Measurements from ENCODE around the gene MYO9A. TPM values are rescaled to one million over a fixed set of nuclear protein-coding genes. Genes with fewer than 3 reads are reported as not detected.
A peak's percentile ranks its signal among the peaks of the same experiment; 100 is the strongest.

Gene MYO9A
- total RNA-seq, 1 experiment from 2014 or later, result 30.1 TPM

DNA sequence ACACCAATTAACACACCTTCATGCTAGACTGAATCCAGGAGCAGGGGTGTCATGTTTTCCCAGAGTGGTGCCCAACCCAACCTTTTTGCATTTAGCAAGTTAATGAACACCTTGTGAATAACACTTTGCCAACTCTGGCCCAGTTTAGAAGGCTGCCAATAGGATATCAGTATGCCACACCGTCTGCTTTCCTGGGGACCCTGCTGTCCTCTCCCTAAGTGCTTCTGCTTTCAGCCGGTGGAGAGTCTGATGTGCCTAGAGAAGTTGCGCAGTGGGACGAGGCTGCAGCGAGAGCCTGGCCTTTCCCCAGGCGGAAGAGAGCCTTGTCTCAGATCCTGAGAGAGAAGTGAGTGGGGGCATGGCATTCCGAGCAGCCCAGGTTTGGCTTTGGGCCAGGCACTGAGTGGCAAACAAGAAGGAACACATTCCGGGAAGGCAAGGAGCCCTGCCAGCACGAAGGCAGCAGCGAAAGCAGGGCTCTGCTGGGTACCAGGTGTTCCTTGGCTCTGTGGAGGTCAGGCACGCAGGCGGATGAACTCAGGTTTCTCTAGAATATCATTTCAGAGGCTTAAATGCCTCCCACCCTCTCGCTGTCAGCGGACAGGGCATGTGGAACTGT is 37.2 kb upstream of the MYO9A start:
- CTCF ChIA-PET, result interaction anchor here (1.9 kb wide), 1 partner anchor 411 kb away, joined by 42 read pairs; no protein-coding TSS in a partner anchor
- Histone ChIP-seq H3K4me3 (ENCODE audit: low read depth, low read length, poor library complexity, severe bottlenecking) (peak overlapping the region; percentile 50), H3K36me3 (ENCODE audit: insufficient read depth, low read length, poor library complexity, severe bottlenecking) (no peaks in the 10 kb centered on the region), H3K9me3 (ENCODE audit: low read depth, low read length, poor library complexity, severe bottlenecking) (no peaks in the 10 kb centered on the region), H3K27me3 (replicated peaks; ENCODE audit: insufficient read depth, low read depth, low read length, poor library complexity) (no peaks in the 10 kb centered on the region), H3K4me1 (ENCODE audit: insufficient read depth, low read length, poor library complexity, severe bottlenecking) (peaks cover 5% of the 10 kb centered on the region), H3K27ac (ENCODE audit: low read depth, low read length, poor library complexity, severe bottlenecking) (no peak overlapping the region)
- no peak for TF ChIP-seq EZH2 (IDR thresholded peaks at IDR 0.05; ENCODE audit: borderline replicate concordance, low read depth, low read length, poor library complexity, severe bottlenecking)
- TF ChIP-seq, protein P1, sequence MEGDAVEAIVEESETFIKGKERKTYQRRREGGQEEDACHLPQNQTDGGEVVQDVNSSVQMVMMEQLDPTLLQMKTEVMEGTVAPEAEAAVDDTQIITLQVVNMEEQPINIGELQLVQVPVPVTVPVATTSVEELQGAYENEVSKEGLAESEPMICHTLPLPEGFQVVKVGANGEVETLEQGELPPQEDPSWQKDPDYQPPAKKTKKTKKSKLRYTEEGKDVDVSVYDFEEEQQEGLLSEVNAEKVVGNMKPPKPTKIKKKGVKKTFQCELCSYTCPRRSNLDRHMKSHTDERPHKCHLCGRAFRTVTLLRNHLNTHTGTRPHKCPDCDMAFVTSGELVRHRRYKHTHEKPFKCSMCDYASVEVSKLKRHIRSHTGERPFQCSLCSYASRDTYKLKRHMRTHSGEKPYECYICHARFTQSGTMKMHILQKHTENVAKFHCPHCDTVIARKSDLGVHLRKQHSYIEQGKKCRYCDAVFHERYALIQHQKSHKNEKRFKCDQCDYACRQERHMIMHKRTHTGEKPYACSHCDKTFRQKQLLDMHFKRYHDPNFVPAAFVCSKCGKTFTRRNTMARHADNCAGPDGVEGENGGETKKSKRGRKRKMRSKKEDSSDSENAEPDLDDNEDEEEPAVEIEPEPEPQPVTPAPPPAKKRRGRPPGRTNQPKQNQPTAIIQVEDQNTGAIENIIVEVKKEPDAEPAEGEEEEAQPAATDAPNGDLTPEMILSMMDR (conservative IDR thresholded peaks at IDR 0.05; ENCODE audit: low read depth, low read length), result no peak
- BruUV-seq (replicated peaks), result no TSS peak
- POLR2A ChIA-PET (ENCODE audit: low non-redundant PET), result no interaction called here
- peak; percentile 54 for DNase-seq (ENCODE audit: low spot score)
- intact Hi-C loops (cut with micrococcal nuclease; ENCODE audit: unreplicated experiment), result loop anchor here (5.0 kb wide), 1 partner anchor 373 kb away; no protein-coding TSS in a partner anchor

DNA sequence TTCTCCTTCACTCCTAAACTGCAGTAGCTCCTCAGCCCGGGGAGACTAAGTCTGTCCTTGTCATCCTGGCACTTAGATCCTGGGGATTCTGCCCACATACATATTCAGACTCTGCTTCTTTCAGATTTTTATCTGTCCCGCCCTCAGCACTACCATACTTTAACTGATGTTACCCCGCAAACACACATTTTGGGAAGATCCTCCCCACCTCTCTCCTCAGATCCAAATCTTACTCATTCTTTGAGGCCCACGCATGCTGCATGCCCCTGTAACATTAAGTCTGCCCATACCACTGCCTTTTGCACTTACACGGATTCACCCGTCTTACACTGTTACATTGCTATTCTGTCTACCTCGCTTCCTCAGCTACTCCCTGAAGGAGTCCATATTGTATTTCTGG is 36.4 kb upstream of the MYO9A start:
- no peak for TF ChIP-seq EZH2 (IDR thresholded peaks at IDR 0.05; ENCODE audit: borderline replicate concordance, low read depth, low read length, poor library complexity, severe bottlenecking)
- TF ChIP-seq, protein P1 (conservative IDR thresholded peaks at IDR 0.05; ENCODE audit: low read depth, low read length), result no peak
- H3K36me3 ChIP-seq (ENCODE audit: insufficient read depth, low read length, poor library complexity, severe bottlenecking), result no peaks in the 10 kb centered on the region
- H3K4me1 ChIP-seq (ENCODE audit: insufficient read depth, low read length, poor library complexity, severe bottlenecking), result peaks cover 5% of the 10 kb centered on the region
- no peak overlapping the region for H3K27ac ChIP-seq (ENCODE audit: low read depth, low read length, poor library complexity, severe bottlenecking)
- no peak for DNase-seq (ENCODE audit: low spot score)
- no peak overlapping the region for H3K4me3 ChIP-seq (ENCODE audit: low read depth, low read length, poor library complexity, severe bottlenecking)
- intact Hi-C loops (cut with micrococcal nuclease; ENCODE audit: unreplicated experiment), result no loop called here
- no peaks in the 10 kb centered on the region for H3K27me3 ChIP-seq (replicated peaks; ENCODE audit: insufficient read depth, low read depth, low read length, poor library complexity)
- ChIA-PET CTCF (interaction anchor here (0.5 kb wide), 1 partner anchor 43 kb away, joined by 3 read pairs; no protein-coding TSS in a partner anchor), POLR2A (ENCODE audit: low non-redundant PET) (no interaction called here)
- no peaks in the 10 kb centered on the region for H3K9me3 ChIP-seq (ENCODE audit: low read depth, low read length, poor library complexity, severe bottlenecking)
- BruUV-seq (replicated peaks), result no TSS peak

DNA sequence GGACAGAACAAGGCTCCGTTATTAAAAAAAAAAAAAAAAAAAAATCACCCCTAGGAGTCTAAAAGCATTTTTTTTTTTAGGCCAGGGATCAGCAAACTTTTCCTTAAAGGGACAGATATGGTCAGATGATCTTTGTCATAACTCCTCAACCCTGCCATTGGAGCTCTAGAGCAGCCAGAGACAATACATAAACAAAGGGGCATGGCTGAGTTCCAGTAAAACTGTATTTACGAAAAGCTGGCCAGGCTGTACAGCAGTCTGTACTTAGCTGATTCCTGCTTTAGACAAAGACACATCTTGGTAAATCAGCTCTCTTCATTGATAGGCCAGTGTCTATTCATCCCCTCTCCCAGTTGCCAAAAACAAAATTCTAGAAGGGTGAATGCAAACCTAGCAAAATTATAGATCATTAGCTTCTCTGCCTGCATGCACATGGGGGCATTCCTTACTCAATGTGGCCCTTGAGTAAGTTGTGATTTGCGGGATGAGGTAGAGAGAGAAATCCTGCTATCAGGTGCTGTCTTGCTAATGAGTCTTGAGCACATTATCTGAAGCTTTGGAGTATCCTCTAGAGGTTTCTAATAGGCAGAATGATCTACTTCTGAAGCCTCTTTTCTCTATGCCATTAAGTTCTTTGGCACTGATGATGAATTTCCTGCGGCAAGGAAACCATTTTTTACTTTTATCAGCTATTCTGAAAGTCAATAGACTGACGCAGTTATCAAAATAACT is 35.5 kb upstream of the MYO9A start:
- no peak for DNase-seq (ENCODE audit: low spot score)
- Histone ChIP-seq H3K27ac (ENCODE audit: low read depth, low read length, poor library complexity, severe bottlenecking) (no peak overlapping the region), H3K27me3 (replicated peaks; ENCODE audit: insufficient read depth, low read depth, low read length, poor library complexity) (no peaks in the 10 kb centered on the region), H3K36me3 (ENCODE audit: insufficient read depth, low read length, poor library complexity, severe bottlenecking) (no peaks in the 10 kb centered on the region), H3K9me3 (ENCODE audit: low read depth, low read length, poor library complexity, severe bottlenecking) (no peaks in the 10 kb centered on the region), H3K4me3 (ENCODE audit: low read depth, low read length, poor library complexity, severe bottlenecking) (no peak overlapping the region), H3K4me1 (ENCODE audit: insufficient read depth, low read length, poor library complexity, severe bottlenecking) (peaks cover 5% of the 10 kb centered on the region)
- BruUV-seq (replicated peaks), result no TSS peak
- no peak for TF ChIP-seq EZH2 (IDR thresholded peaks at IDR 0.05; ENCODE audit: borderline replicate concordance, low read depth, low read length, poor library complexity, severe bottlenecking)
- TF ChIP-seq, protein P1 (conservative IDR thresholded peaks at IDR 0.05; ENCODE audit: low read depth, low read length), result no peak
- intact Hi-C loops (cut with micrococcal nuclease; ENCODE audit: unreplicated experiment), result no loop called here
- ChIA-PET POLR2A (ENCODE audit: low non-redundant PET) (interaction anchor here (0.6 to 0.7 kb wide), 2 partner anchors 348 to 410 kb away, joined by 4 to 19 read pairs; no protein-coding TSS in a partner anchor), CTCF (interaction anchor here (0.5 to 0.7 kb wide), 2 partner anchors 42 to 318 kb away, joined by 3 to 7 read pairs; no protein-coding TSS in a partner anchor)
